G401 (cell line): ENCODE results near the gene PPM1L. TPM values are rescaled to one million over a fixed set of nuclear protein-coding genes. Genes with fewer than 3 reads are reported as not detected.

Experiments used
- DNase-seq: peaks from one replicate; pipeline ENCODE4 v3.0.0-alpha.2; 2015; ENCODE audit warnings: low spot score
- in situ Hi-C: cut with HindIII; loops from 2 replicates; pipeline ENCODE4 v1.10.0; 2016; ENCODE audit warnings: low sequenced_read_pairs, mixed read lengths
- total RNA-seq: library from RNA; depleted of rRNA; stranded (reverse); fragments of >200 nt; shearing (Covaris generic); gene quantifications from 2 replicates; pipeline ENCODE4 v1.2.3, GENCODE V29; 2014; rRNA removed

The PPM1L gene
- total RNA-seq, 1 experiment from 2014 or later: under 0.01 TPM

- no peak for DNase-seq
- in situ Hi-C loops: no loop called here
Measured at GRCh38 chr3:161101609-161102008, 345.6 kb downstream of the PPM1L start.

DNA sequence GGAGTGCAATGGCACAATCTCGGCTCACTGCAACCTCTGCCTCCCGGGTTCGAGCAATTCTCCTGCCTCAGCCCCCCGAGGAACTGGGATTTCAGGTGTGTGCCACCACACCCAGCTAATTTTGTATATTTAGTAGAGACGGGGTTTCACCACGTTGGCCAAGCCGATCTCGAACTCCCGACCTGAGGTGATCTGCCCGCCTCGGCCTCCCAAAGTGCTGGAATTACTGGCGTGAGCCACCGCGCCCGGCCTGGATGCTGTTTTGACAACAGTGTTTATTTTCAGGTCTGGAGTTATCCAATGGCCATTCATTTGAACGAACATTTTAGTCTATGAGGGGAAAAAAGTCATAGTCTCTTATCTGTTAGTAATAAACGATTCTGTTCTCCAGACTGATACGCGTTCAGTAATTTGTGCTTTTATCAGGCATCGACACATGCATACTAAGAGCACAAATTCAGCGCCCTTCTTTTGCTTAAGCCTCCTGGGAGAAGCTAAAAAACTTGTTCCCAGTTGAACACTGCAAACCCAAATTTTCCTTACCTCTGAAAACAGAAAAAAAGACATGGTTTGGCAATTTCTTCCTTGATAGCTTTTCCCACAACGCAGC, 347.9 kb downstream of the PPM1L start:
- no peak for DNase-seq
- in situ Hi-C loops: no loop called here

DNA sequence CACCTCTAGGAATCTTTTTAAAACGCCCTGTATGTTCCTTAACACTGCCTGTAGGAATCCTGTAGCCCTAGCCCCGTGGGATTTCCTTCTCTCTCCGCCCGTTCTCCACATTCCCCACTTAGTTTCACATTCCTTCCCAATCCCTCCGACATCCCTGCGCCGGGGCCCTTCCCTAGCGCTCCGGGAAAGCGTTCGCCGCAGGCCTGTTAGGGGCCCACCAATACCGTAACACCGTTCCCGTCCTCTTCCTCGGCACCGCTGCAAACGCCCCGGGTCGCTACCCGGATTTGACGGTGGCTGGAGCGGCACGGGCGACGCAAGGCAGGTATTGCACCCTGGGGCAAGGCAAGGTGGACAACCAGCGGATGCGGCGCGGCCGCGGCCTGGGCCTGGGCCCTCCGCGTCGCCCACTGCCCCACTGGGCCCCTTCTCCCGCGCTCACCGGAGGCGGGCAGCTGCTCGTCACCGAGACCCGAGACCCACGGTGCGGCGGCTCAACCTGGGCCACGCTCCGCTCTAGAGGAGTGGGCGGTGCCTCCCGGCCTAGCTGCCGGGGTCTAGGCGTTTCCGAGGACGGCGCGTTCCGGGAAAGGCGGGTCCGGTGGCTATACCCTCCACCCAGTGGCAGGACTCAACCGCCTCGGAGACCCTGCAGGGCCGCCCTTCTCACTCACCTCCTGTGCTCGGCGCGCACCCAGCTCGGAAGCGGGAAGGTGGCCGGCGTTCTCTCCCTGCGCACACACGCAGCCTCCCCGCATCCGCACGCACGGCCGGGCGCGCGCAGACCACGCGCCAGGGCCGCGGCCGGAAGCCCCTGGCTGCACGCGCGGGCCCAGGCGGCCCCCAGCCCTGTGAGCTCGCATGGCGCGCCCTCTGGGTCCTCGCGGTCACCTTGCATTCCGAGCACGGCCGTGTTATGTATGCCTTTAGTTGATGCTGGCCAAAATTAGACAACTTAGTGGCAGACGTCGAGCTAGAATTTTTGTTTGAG, 348.8 kb downstream of the PPM1L start, which contains the start of gene B3GALNT1:
Gene B3GALNT1 (minus strand): TSS at position 789 of the 991 bp plus-strand sequence. CDS start 18,595 bp downstream, outside the sequence.
- in situ Hi-C loops: no loop called here
- peak; percentile 61 for DNase-seq

- in situ Hi-C loops: no loop called here
- no peak for DNase-seq
Measured at GRCh38 chr3:161107311-161107710, 351.3 kb downstream of the PPM1L start.

GRCh38 chr3:161108840-161109239, 352.8 kb downstream of the PPM1L start:
- DNase-seq: no peak

DNA sequence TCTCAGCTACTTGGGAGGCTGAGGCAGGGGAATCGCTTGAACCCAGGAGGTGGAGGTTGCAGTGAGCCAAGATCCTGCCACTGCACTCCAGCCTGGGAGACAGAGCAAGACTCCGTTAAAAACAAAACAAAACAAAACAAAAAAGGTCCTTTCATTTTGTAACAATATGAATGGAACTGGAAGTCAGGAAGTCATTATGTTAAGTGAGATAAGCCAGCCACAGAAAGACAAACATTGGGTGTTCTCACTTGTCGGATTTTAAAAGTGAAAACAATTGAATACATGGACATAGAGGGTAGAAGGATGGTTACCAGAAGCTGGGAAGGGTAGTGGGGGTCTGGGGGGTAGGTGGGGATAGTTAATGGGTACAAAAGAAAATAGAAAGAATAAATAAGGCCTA, 361.6 kb downstream of the PPM1L start:
- in situ Hi-C loops: no loop called here
- DNase-seq: no peak

More at GRCh38 chr3:161108840-161109239, 352.8 kb downstream of the PPM1L start:
- in situ Hi-C loops: no loop called here

- no peak for DNase-seq
- in situ Hi-C loops: no loop called here
Measured at GRCh38 chr3:161126495-161126894, 370.5 kb downstream of the PPM1L start.

Other genes with a start within 250 kb of the PPM1L start
- gene KPNA4, start 190.7 kb upstream of the PPM1L start, total RNA-seq: 20.3 and 25.6 TPM in 2 replicates
- gene ARL14, start 79.1 kb upstream of the PPM1L start, total RNA-seq: not detected in 2 replicates